ENCODE data around the gene DNAJB6. TPM values are rescaled to one million over a fixed set of nuclear protein-coding genes. Genes with fewer than 3 reads are reported as not detected.

The DNAJB6 gene
- total and polyA plus RNA-seq, 5 donors from 2014 or later = 115 to 250 (median 121) TPM

- H3K4me3 Mint-ChIP-seq = no peak overlapping the region
- Histone ChIP-seq H3K4me1 (ENCODE audit: control insufficient read depth, insufficient read depth, low read length, poor library complexity, severe bottlenecking) (peaks cover 24% of the 10 kb centered on the region), H3K4me3 (ENCODE audit: low read depth, low read length) (no peak overlapping the region), H3K27me3 (ENCODE audit: control insufficient read depth, insufficient read depth, low read length) (no peaks in the 10 kb centered on the region), H3K27ac (ENCODE audit: insufficient read depth, low read length, poor library complexity, severe bottlenecking) (no peak overlapping the region), H3K9me3 (ENCODE audit: control insufficient read depth in 2 of 2, low read length in 2 of 2) (no peaks in the 10 kb centered on the region), H3K36me3 (ENCODE audit: control insufficient read depth, insufficient read depth, low read length) (peaks cover 7% of the 10 kb centered on the region)
- H3K4me1 Mint-ChIP-seq = peaks cover 13 to 47% (median 28%) of the 10 kb centered on the region in 4 donors
- no peak for ATAC-seq (ENCODE audit: low read depth in 2 of 2)
- H3K27me3 Mint-ChIP-seq = no peaks in the 10 kb centered on the region
- H3K36me3 Mint-ChIP-seq = peaks cover 19% of the 10 kb centered on the region
- H3K9me3 Mint-ChIP-seq = no peaks in the 10 kb centered on the region
- no peak for DNase-seq
- peak overlapping the region in 1 of 3 donors; percentile 76 for H3K27ac Mint-ChIP-seq
Observed at GRCh38 chr7:157395206-157395605, 58.4 kb downstream of the DNAJB6 start.

DNA sequence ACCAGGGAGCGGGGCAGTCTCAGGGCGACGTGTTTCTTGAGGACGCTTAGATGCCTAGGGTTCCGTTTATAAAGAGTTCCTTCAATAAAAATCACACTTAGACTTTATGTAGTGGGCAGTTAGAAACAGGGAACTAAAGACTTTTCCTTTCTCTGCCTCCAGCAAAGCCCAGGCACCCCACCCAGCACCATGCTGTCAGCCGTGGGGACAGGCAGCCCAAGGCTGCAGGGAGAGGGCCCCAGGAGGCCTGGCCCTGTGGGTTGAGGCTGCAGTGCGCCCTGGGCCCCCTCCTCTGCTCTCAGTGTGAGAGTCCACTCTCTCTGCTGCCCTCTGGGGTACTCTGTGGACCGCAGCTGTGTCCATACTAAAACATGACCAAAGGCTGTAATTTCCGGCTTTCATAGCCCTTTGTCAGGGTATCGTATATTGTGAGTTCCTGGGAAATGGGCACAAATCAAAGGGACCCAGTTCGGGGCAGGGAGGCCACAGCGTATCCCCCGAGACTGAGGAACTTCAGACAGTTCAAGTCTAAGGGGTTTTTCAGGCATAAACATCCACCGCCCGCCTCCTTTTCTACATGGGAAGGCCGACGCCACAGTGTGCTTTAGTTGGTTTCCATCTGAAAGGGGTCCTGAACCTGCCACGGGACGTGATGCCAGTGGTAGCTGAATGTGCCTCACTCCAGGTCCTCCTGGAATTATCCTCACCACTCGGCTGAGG, 59.7 kb downstream of the DNAJB6 start:
- Histone ChIP-seq H3K27ac (ENCODE audit: insufficient read depth, low read length, poor library complexity, severe bottlenecking) (no peak overlapping the region), H3K36me3 (ENCODE audit: control insufficient read depth, insufficient read depth, low read length) (peaks cover 8% of the 10 kb centered on the region), H3K9me3 (ENCODE audit: control insufficient read depth in 2 of 2, low read length in 2 of 2) (no peaks in the 10 kb centered on the region), H3K4me3 (ENCODE audit: low read depth, low read length) (no peak overlapping the region), H3K4me1 (ENCODE audit: control insufficient read depth, insufficient read depth, low read length, poor library complexity, severe bottlenecking) (peaks cover 14% of the 10 kb centered on the region), H3K27me3 (ENCODE audit: control insufficient read depth, insufficient read depth, low read length) (no peaks in the 10 kb centered on the region)
- ATAC-seq (ENCODE audit: low read depth in 2 of 2) = no peak
- no peak for DNase-seq
- H3K27ac Mint-ChIP-seq = no peak overlapping the region
- peaks cover 28% of the 10 kb centered on the region for H3K36me3 Mint-ChIP-seq
- no peaks in the 10 kb centered on the region for H3K9me3 Mint-ChIP-seq
- H3K4me1 Mint-ChIP-seq = peaks cover 9 to 40% (median 26%) of the 10 kb centered on the region in 4 donors
- H3K4me3 Mint-ChIP-seq = no peak overlapping the region
- no peaks in the 10 kb centered on the region for H3K27me3 Mint-ChIP-seq

- peaks cover 12% of the 10 kb centered on the region for H3K36me3 ChIP-seq (ENCODE audit: control insufficient read depth, insufficient read depth, low read length)
- no peak overlapping the region for H3K4me3 Mint-ChIP-seq
- no peak overlapping the region for H3K4me3 ChIP-seq (ENCODE audit: low read depth, low read length)
- H3K27ac ChIP-seq (ENCODE audit: insufficient read depth, low read length, poor library complexity, severe bottlenecking) = no peak overlapping the region
- no peaks in the 10 kb centered on the region for H3K9me3 ChIP-seq (ENCODE audit: control insufficient read depth in 2 of 2, low read length in 2 of 2)
- H3K4me1 Mint-ChIP-seq = peaks cover 9 to 34% (median 21%) of the 10 kb centered on the region in 4 donors
- no peaks in the 10 kb centered on the region for H3K27me3 ChIP-seq (ENCODE audit: control insufficient read depth, insufficient read depth, low read length)
- H3K27me3 Mint-ChIP-seq = no peaks in the 10 kb centered on the region
- H3K9me3 Mint-ChIP-seq = no peaks in the 10 kb centered on the region
- peak overlapping the region in 2 of 3 donors; percentile 80 to 94 for H3K27ac Mint-ChIP-seq
- no peak for ATAC-seq (ENCODE audit: low read depth in 2 of 2)
- DNase-seq = no peak
- H3K36me3 Mint-ChIP-seq = peaks cover 29% of the 10 kb centered on the region
- peaks cover 14% of the 10 kb centered on the region for H3K4me1 ChIP-seq (ENCODE audit: control insufficient read depth, insufficient read depth, low read length, poor library complexity, severe bottlenecking)
Observed at GRCh38 chr7:157397036-157397720, 60.4 kb downstream of the DNAJB6 start.

DNA sequence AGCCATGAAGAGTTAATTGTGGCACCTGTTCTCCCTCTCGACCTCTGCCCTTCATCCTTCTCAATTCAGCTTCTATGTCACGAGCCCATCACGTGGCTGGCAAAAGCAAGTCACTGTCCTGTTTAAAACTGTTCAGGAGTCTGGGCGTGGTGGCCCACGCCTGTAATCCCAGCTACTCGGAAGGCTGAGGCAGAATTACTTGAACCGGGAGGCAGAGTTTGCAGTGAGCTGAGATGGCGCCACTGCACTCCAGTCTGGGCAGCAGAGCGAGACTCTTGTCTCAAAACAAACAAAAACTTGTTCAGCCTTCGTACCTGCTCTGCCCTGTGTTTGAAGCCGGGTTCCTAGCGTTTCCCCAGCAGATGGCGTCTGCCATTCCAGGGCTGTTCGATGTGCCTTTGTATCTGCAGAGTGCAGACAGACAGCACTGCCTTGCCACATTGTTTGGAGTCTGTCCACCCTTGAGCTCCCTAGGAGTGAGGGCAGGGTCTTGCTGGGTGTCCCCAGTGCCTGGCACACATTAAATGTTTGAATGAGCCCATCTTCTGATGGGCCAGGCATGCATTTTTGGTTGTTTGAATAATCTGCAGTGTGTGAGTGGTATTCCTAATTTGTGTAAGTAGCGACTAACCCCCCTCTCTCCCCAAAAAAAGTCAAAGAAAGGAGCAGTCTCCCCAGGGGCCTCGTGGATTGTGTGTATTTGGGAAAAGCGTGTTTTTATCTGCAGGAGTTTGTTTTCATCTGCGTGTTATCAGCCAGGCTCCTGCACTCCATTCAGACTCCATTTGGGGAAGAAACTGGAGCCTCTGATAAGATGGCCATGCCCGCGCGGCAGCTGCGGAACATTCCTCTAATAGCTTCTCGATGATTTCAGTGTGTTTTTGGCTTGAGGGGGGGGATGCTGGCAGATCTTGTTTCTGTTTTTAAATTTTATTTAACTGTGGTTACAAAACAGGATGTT, 61.2 kb downstream of the DNAJB6 start:
- no peak overlapping the region for H3K4me3 Mint-ChIP-seq
- Histone ChIP-seq H3K4me1 (ENCODE audit: control insufficient read depth, insufficient read depth, low read length, poor library complexity, severe bottlenecking) (peaks cover 14% of the 10 kb centered on the region), H3K9me3 (ENCODE audit: control insufficient read depth in 2 of 2, low read length in 2 of 2) (no peaks in the 10 kb centered on the region), H3K36me3 (ENCODE audit: control insufficient read depth, insufficient read depth, low read length) (peaks cover 9% of the 10 kb centered on the region), H3K27ac (ENCODE audit: insufficient read depth, low read length, poor library complexity, severe bottlenecking) (no peak overlapping the region), H3K27me3 (ENCODE audit: control insufficient read depth, insufficient read depth, low read length) (no peaks in the 10 kb centered on the region), H3K4me3 (ENCODE audit: low read depth, low read length) (no peak overlapping the region)
- H3K9me3 Mint-ChIP-seq = no peaks in the 10 kb centered on the region
- H3K36me3 Mint-ChIP-seq = peaks cover 27% of the 10 kb centered on the region
- ATAC-seq (ENCODE audit: low read depth in 2 of 2) (no peak), DNase-seq (peak in 1 of 3 donors; percentile 50)
- H3K27me3 Mint-ChIP-seq = no peaks in the 10 kb centered on the region
- peaks cover 9 to 33% (median 18%) of the 10 kb centered on the region in 4 donors for H3K4me1 Mint-ChIP-seq
- peak overlapping the region; percentile 80 to 94 (median 85) for H3K27ac Mint-ChIP-seq

DNA sequence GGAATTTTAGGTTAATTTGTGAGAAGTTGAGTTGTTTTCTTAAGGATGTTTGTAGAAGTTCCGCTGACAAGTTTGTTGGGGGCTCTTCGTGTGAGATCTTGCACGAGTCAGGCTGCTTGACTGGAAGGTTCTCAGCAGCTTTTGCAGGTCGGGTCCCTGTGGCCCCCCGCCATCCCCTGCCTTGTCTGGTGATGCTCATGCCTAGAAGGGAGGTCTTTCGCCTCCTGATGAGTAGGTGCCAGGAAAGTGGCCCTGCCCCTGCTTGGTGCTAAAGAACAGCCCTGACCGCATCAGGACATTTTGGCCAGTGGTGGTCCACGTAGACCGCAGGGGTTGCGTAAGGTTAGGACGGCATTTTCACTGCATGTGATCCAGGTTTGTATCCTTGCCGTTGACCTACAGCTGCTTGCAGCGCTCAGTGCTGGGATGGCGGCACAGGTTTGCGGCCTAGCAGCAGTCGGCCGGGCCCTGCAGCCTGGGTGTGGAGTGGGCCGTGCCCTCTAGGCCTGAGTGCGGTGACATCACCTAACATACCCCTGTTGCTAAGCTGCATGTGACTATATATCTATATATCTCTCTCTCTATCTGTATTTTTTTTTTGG, 62.4 kb downstream of the DNAJB6 start:
- no peaks in the 10 kb centered on the region for H3K9me3 ChIP-seq (ENCODE audit: control insufficient read depth in 2 of 2, low read length in 2 of 2)
- peak overlapping the region in 1 of 4 donors; percentile 38 for H3K4me3 Mint-ChIP-seq
- H3K36me3 Mint-ChIP-seq = peaks cover 28% of the 10 kb centered on the region
- H3K9me3 Mint-ChIP-seq = no peaks in the 10 kb centered on the region
- H3K27ac ChIP-seq (ENCODE audit: insufficient read depth, low read length, poor library complexity, severe bottlenecking) = no peak overlapping the region
- peaks cover 14% of the 10 kb centered on the region for H3K4me1 ChIP-seq (ENCODE audit: control insufficient read depth, insufficient read depth, low read length, poor library complexity, severe bottlenecking)
- no peak for DNase-seq
- peaks cover 9 to 35% (median 19%) of the 10 kb centered on the region in 4 donors for H3K4me1 Mint-ChIP-seq
- H3K36me3 ChIP-seq (ENCODE audit: control insufficient read depth, insufficient read depth, low read length) = peaks cover 9% of the 10 kb centered on the region
- ATAC-seq (ENCODE audit: low read depth in 2 of 2) = no peak
- H3K27me3 Mint-ChIP-seq = no peaks in the 10 kb centered on the region
- no peak overlapping the region for H3K4me3 ChIP-seq (ENCODE audit: low read depth, low read length)
- no peaks in the 10 kb centered on the region for H3K27me3 ChIP-seq (ENCODE audit: control insufficient read depth, insufficient read depth, low read length)
- peak overlapping the region in 1 of 3 donors; percentile 80 for H3K27ac Mint-ChIP-seq

- no peak for DNase-seq
- peak overlapping the region in 1 of 3 donors; percentile 60 for H3K27ac Mint-ChIP-seq
Observed at GRCh38 chr7:157400171-157400860, 63.5 kb downstream of the DNAJB6 start.

More at GRCh38 chr7:157400171-157400860, 63.5 kb downstream of the DNAJB6 start:
- Histone ChIP-seq H3K27ac (ENCODE audit: insufficient read depth, low read length, poor library complexity, severe bottlenecking) (no peak overlapping the region), H3K4me3 (ENCODE audit: low read depth, low read length) (no peak overlapping the region), H3K27me3 (ENCODE audit: control insufficient read depth, insufficient read depth, low read length) (no peaks in the 10 kb centered on the region), H3K36me3 (ENCODE audit: control insufficient read depth, insufficient read depth, low read length) (peaks cover 9% of the 10 kb centered on the region), H3K4me1 (ENCODE audit: control insufficient read depth, insufficient read depth, low read length, poor library complexity, severe bottlenecking) (peaks cover 14% of the 10 kb centered on the region), H3K9me3 (ENCODE audit: control insufficient read depth in 2 of 2, low read length in 2 of 2) (no peaks in the 10 kb centered on the region)
- ATAC-seq (ENCODE audit: low read depth in 2 of 2) = no peak
- no peaks in the 10 kb centered on the region for H3K27me3 Mint-ChIP-seq
- H3K4me3 Mint-ChIP-seq = no peak overlapping the region
- H3K9me3 Mint-ChIP-seq = no peaks in the 10 kb centered on the region
- peaks cover 28% of the 10 kb centered on the region for H3K36me3 Mint-ChIP-seq
- H3K4me1 Mint-ChIP-seq = peaks cover 9 to 36% (median 21%) of the 10 kb centered on the region in 4 donors
